Measurements from ENCODE around the gene LGR6. TPM values are rescaled to one million over a fixed set of nuclear protein-coding genes. Genes with fewer than 3 reads are reported as not detected.

The LGR6 gene
- total RNA-seq, 2 experiments from 2014 or later: not detected

GRCh38 chr1:202227053-202227672, 33.6 kb downstream of the LGR6 start:
- CTCF ChIA-PET: interaction anchor here (1.7 to 1.9 kb wide), 2 partner anchors 13 to 15 kb away, joined by 5 read pairs; no protein-coding TSS in a partner anchor

DNA sequence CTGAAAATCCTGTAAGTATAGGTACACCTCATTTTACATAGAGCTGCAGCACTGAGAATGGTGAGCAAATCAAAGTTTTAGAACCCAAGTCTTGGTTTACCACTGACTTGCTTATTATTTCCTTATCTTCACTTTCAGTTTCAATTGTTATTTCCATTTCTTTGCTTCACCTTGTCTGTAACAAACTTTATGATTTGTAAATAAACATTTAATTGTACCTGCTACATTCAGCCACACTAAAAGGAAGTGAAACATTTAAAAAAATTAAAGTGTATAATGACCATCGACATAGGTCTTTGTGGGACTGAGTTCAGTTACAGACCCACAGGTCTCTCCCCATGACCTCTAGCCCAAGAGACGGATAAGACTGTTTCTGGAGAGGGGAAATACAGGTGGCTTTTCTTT, 34.4 kb downstream of the LGR6 start:
- H3K27ac Mint-ChIP-seq: peak overlapping the region; percentile 72
- H3K4me1 Mint-ChIP-seq: peaks cover 22% of the 10 kb centered on the region
- no peaks in the 10 kb centered on the region for H3K9me3 Mint-ChIP-seq
- H3K4me3 Mint-ChIP-seq: peak overlapping the region; percentile 26
- POLR2A ChIA-PET: no interaction called here
- H3K27me3 Mint-ChIP-seq: peaks cover 2% of the 10 kb centered on the region
- no peak for DNase-seq
- H3K36me3 Mint-ChIP-seq (ENCODE audit: low read depth): no peaks in the 10 kb centered on the region
- CTCF ChIA-PET: no interaction called here

More at GRCh38 chr1:202227053-202227672, 33.6 kb downstream of the LGR6 start:
- Mint-ChIP-seq H3K4me3 (no peak overlapping the region), H3K9me3 (no peaks in the 10 kb centered on the region), H3K27me3 (peaks cover 2% of the 10 kb centered on the region), H3K36me3 (ENCODE audit: low read depth) (no peaks in the 10 kb centered on the region), H3K4me1 (peaks cover 22% of the 10 kb centered on the region), H3K27ac (peak overlapping the region; percentile 72)
- POLR2A ChIA-PET: no interaction called here
- DNase-seq: no peak

GRCh38 chr1:202228484-202229122, 35.0 kb downstream of the LGR6 start:
- ChIA-PET POLR2A (no interaction called here), CTCF (no interaction called here)
- H3K27ac Mint-ChIP-seq: peak overlapping the region; percentile 63
- H3K4me1 Mint-ChIP-seq: peaks cover 22% of the 10 kb centered on the region
- H3K27me3 Mint-ChIP-seq: peaks cover 2% of the 10 kb centered on the region
- no peaks in the 10 kb centered on the region for H3K36me3 Mint-ChIP-seq (ENCODE audit: low read depth)
- H3K4me3 Mint-ChIP-seq: no peak overlapping the region
- no peak for DNase-seq
- no peaks in the 10 kb centered on the region for H3K9me3 Mint-ChIP-seq

DNA sequence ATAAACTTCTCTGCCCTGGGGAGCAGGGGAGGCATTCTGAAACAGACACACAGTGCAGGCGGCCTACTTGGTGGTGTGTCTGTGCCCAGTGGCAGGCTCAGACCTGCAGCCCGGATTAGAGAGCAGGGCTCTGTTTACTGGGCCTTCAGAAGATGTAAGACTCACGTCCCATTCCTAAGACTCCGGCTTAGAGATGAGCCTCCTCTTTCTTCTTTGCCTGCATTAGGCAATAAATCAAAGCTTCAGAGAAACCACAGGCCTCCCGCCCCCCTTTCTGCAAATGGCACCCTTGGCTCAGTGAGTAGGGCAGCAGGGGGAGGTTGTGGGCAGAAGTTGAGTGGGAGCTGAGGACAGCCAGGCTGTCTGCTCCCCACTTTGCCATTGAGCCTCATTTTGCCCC, 35.8 kb downstream of the LGR6 start:
- Mint-ChIP-seq H3K27me3 (peaks cover 4% of the 10 kb centered on the region), H3K36me3 (ENCODE audit: low read depth) (no peaks in the 10 kb centered on the region), H3K4me1 (peaks cover 22% of the 10 kb centered on the region), H3K4me3 (no peak overlapping the region), H3K27ac (peak overlapping the region; percentile 5), H3K9me3 (no peaks in the 10 kb centered on the region)
- ChIA-PET CTCF (no interaction called here), POLR2A (no interaction called here)
- DNase-seq: no peak

- H3K9me3 Mint-ChIP-seq: no peaks in the 10 kb centered on the region
- peaks cover 4% of the 10 kb centered on the region for H3K27me3 Mint-ChIP-seq
- no peak for DNase-seq
- H3K4me3 Mint-ChIP-seq: no peak overlapping the region
- ChIA-PET CTCF (interaction anchor here (1.1 kb wide), 1 partner anchor 86 kb away, joined by 3 read pairs; no protein-coding TSS in a partner anchor), POLR2A (interaction anchor here (0.5 kb wide), 1 partner anchor 12 kb away, joined by 3 read pairs; no protein-coding TSS in a partner anchor)
- no peaks in the 10 kb centered on the region for H3K36me3 Mint-ChIP-seq (ENCODE audit: low read depth)
- H3K4me1 Mint-ChIP-seq: peaks cover 22% of the 10 kb centered on the region
- H3K27ac Mint-ChIP-seq: no peak overlapping the region
Observed at GRCh38 chr1:202230061-202230938, 36.7 kb downstream of the LGR6 start.

DNA sequence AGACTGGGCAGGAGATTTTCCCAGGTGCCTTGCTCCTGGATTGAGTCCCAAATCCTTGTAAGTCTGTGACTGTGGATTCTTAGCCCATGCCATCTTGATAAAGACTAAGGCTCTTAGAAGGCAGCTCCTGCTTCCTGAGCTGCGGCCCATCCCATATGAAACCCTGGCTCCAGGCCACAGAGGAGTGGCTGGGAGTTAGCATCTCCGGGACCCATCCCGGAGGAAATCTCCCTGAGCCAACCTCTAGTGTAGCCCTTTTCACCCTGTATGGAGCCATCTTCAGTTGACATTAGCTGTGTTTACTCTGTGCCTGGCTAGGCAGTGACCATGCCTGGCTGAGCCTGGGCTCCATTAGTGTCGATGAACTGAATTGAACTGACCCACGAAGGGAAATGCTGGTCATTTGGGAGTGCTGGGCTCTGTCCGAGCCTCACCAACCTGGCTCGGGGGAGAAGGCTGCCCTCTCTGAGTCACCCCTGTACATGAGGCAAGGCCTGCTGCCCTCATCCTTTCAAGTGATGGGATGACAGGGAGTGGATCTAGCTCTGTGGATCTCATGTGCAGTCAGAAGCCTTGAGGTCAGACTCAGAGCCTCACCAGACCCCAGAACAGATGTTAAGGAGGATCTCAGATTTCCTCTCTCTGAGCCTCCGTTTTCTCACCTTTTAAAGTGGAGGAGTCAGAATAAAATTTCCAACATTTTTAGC, 37.5 kb downstream of the LGR6 start:
- Mint-ChIP-seq H3K4me1 (peaks cover 22% of the 10 kb centered on the region), H3K27me3 (peaks cover 2% of the 10 kb centered on the region), H3K27ac (no peak overlapping the region), H3K9me3 (no peaks in the 10 kb centered on the region), H3K4me3 (no peak overlapping the region), H3K36me3 (ENCODE audit: low read depth) (no peaks in the 10 kb centered on the region)
- no peak for DNase-seq
- ChIA-PET POLR2A (interaction anchor here (0.5 kb wide), 1 partner anchor 13 kb away, joined by 3 read pairs; no protein-coding TSS in a partner anchor), CTCF (interaction anchor here (1.1 kb wide), 1 partner anchor 85 kb away, joined by 3 read pairs; no protein-coding TSS in a partner anchor)

DNA sequence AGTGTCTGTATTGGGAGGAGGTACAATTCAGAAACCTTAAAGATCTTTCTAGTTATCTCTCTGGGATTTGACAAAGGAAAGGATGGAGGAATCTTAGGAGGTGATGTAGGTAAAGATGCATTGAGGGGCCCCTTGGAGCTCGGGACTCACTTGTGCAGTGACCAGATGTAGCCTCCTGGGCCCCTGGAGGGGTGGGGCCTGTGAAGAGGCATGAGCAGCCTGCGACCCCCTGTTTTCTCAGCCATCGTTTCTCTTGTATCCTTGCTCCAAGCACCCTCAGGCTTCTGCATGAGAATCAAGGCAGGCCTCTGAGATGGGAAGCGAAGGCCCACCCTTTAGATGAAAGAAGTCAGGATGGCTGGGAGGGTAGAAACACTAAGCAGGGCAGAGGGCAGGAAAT, 39.6 kb downstream of the LGR6 start:
- no peaks in the 10 kb centered on the region for H3K36me3 Mint-ChIP-seq (ENCODE audit: low read depth)
- ChIA-PET CTCF (interaction anchor here (0.6 kb wide), 1 partner anchor 116 kb away, joined by 3 read pairs; no protein-coding TSS in a partner anchor), POLR2A (no interaction called here)
- H3K4me3 Mint-ChIP-seq: no peak overlapping the region
- H3K9me3 Mint-ChIP-seq: no peaks in the 10 kb centered on the region
- no peak overlapping the region for H3K27ac Mint-ChIP-seq
- peaks cover 14% of the 10 kb centered on the region for H3K4me1 Mint-ChIP-seq
- peaks cover 10% of the 10 kb centered on the region for H3K27me3 Mint-ChIP-seq
- DNase-seq: no peak

- no peaks in the 10 kb centered on the region for H3K9me3 Mint-ChIP-seq
- no peak overlapping the region for H3K27ac Mint-ChIP-seq
- H3K36me3 Mint-ChIP-seq (ENCODE audit: low read depth): no peaks in the 10 kb centered on the region
- H3K27me3 Mint-ChIP-seq: peaks cover 10% of the 10 kb centered on the region
- no peak for DNase-seq
- POLR2A ChIA-PET: no interaction called here
- H3K4me1 Mint-ChIP-seq: peaks cover 10% of the 10 kb centered on the region
- no peak overlapping the region for H3K4me3 Mint-ChIP-seq
- CTCF ChIA-PET: no interaction called here
Observed at GRCh38 chr1:202233804-202234203, 40.2 kb downstream of the LGR6 start.

GRCh38 chr1:202234331-202235002, 40.9 kb downstream of the LGR6 start:
- POLR2A ChIA-PET: no interaction called here
- peaks cover 10% of the 10 kb centered on the region for H3K27me3 Mint-ChIP-seq
- no peaks in the 10 kb centered on the region for H3K9me3 Mint-ChIP-seq
- H3K36me3 Mint-ChIP-seq (ENCODE audit: low read depth): no peaks in the 10 kb centered on the region
- H3K4me1 Mint-ChIP-seq: peaks cover 6% of the 10 kb centered on the region
- H3K27ac Mint-ChIP-seq: peak overlapping the region; percentile 20
- DNase-seq: no peak
- CTCF ChIA-PET: no interaction called here
- no peak overlapping the region for H3K4me3 Mint-ChIP-seq

GRCh38 chr1:202235003-202235660, 41.5 kb downstream of the LGR6 start:
- POLR2A ChIA-PET: no interaction called here
- Mint-ChIP-seq H3K27me3 (peaks cover 10% of the 10 kb centered on the region), H3K9me3 (no peaks in the 10 kb centered on the region), H3K4me1 (peaks cover 6% of the 10 kb centered on the region), H3K4me3 (no peak overlapping the region), H3K27ac (no peak overlapping the region), H3K36me3 (ENCODE audit: low read depth) (no peaks in the 10 kb centered on the region)
- no peak for DNase-seq
- CTCF ChIA-PET: interaction anchor here (0.9 kb wide), 1 partner anchor 10 kb away, joined by 3 read pairs; no protein-coding TSS in a partner anchor

DNA sequence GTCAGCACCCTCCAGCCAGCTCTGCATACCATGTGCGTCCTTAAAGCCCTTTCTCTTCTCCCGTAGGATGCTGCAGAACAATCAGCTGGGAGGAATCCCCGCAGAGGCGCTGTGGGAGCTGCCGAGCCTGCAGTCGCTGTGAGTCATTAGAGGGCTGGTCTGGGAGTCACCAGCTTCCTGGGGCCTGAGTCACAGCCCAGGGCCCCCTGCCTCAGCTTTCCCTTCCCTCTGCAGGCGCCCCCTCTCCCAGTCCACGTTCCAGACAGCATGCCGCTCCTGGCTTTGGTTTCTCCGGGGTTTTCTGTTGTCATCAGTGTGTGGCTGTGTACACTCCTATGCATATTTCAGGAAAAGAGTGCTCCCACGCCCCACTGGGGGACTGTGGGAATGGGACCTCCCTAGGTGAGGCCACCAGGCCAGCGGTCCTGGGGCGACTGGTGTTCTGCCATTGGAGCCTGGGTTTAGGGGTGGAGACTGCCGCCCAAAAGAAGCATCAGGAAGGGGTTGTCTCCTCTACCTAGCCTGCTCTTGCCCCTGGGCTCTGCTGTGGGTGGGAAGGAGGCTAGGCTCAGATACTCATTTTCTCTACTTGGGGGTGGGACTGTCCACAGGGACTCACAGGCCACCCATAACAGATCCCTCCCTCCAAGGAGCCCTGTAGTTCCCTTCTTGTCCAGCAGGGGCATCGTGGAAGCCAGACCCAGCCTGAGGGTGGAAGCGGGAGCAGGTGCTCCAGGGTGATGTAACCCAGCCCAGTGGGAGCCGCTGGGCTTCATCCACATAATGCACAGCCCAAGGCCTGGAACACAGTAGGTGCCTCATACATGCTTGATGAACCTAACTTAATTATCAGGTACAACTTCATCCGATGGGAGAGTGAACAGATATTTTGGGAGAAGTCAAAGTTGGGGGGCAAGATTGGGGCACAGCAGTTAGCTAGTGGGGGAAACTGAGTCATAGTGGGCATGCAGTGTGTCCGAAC, 42.5 kb downstream of the LGR6 start:
- Mint-ChIP-seq H3K27ac (no peak overlapping the region), H3K4me3 (no peak overlapping the region), H3K27me3 (peaks cover 17% of the 10 kb centered on the region), H3K36me3 (ENCODE audit: low read depth) (no peaks in the 10 kb centered on the region), H3K4me1 (peaks cover 6% of the 10 kb centered on the region), H3K9me3 (no peaks in the 10 kb centered on the region)
- DNase-seq: peak; percentile 69
- CTCF ChIA-PET: interaction anchor here (0.9 kb wide), 1 partner anchor 11 kb away, joined by 3 read pairs; no protein-coding TSS in a partner anchor
- POLR2A ChIA-PET: no interaction called here

Measured in activated CD4-positive, alpha-beta T cell treated with anti-CD3 and anti-CD28 coated beads, Interleukin-2, amount 10 ng/mL, durations not matched to agents 7 days and 5 days (primary cell).